Prostate gland (tissue), 2 donors: Measurements from ENCODE around the gene FAM209B. TPM values are rescaled to one million over a fixed set of nuclear protein-coding genes. Genes with fewer than 3 reads are reported as not detected.

Experiments
- DNase-seq: peaks from one replicate; pipeline ENCODE4 v3.0.0-alpha.2; 2019; ENCODE audit warnings: low spot score
- H3K27ac ChIP-seq, 2 donors: fragments of 200-600 bp; sonication (generic); 2 replicates each; pipeline ENCODE4 v1.5.1; 2017 to 2019
- H3K27me3 ChIP-seq: fragments of 200-600 bp; sonication (generic); replicated peaks from 2 replicates; pipeline ENCODE4 v1.5.1; 2019; ENCODE audit not compliant: insufficient read depth
- H3K36me3 ChIP-seq, 2 donors: fragments of 200-600 bp; sonication (generic); 1 replicate in 1 of 2; 2 replicates in 1 of 2; pipeline versions ENCODE4 v1.5.1 to v1.8.1; 2017 to 2019
- H3K4me1 ChIP-seq: fragments of 200-600 bp; sonication (generic); replicated peaks from 2 replicates; pipeline ENCODE4 v1.5.1; 2019
- H3K4me3 ChIP-seq, 2 donors: fragments of 200-600 bp; sonication (generic); 2 replicates each; pipeline ENCODE4 v1.5.1; 2017 to 2019
- H3K9me3 ChIP-seq: fragments of 200-600 bp; sonication (generic); 2 replicates; pipeline ENCODE4 v1.5.1; 2017
- POLR2A ChIP-seq: fragments of 450-650 bp; IDR thresholded peaks from one replicate; pipeline ENCODE4 v1.6.1; 2016; ENCODE audit warnings: antibody characterized with exemption, mild to moderate bottlenecking
- POLR2AphosphoS5 ChIP-seq: sonication (generic); formaldehyde crosslinking; IDR thresholded peaks from one replicate; pipeline ENCODE4 v1.6.1; 2017; ENCODE audit warnings: antibody characterized with exemption
- WGBS: methylation state at CpG from one replicate; pipeline ENCODE4 v1.1.5; 2018; 5-methylcytosine and 5-hydroxymethylcytosine counted together
- intact Hi-C: fragments of 100-400 bp; cut with DNase I; formaldehyde crosslinking; loops from one replicate; pipeline ENCODE4 v1.14.2; 2022
- total RNA-seq, 2 donors: library from RNA; depleted of rRNA; stranded (reverse); fragments of >200 nt; gene quantifications; one replicate each; pipeline ENCODE4 v1.1.0, GENCODE V29; 2016
- TF ChIP-seq, protein P1 (sequence below), 4 experiments: fragments of 200-600 bp in 2 of 4; fragments of 450-650 bp in 2 of 4; sonication (generic) in 2 of 4; IDR thresholded peaks; 1 replicate in 3 of 4; 2 replicates in 1 of 4; pipeline ENCODE4 v1.5.1; 2016 to 2019; ENCODE audit warnings: antibody characterized with exemption in 4 of 4, mild to moderate bottlenecking in 2 of 4, moderate library complexity in 2 of 4

The FAM209B gene
- total RNA-seq, 2 donors from 2014 or later: 7.6 TPM; not detected in 1

GRCh38 chr20:56504373-56505005, 28.6 kb upstream of the FAM209B start:
- intact Hi-C loops: no loop called here
- TF ChIP-seq, protein P1, sequence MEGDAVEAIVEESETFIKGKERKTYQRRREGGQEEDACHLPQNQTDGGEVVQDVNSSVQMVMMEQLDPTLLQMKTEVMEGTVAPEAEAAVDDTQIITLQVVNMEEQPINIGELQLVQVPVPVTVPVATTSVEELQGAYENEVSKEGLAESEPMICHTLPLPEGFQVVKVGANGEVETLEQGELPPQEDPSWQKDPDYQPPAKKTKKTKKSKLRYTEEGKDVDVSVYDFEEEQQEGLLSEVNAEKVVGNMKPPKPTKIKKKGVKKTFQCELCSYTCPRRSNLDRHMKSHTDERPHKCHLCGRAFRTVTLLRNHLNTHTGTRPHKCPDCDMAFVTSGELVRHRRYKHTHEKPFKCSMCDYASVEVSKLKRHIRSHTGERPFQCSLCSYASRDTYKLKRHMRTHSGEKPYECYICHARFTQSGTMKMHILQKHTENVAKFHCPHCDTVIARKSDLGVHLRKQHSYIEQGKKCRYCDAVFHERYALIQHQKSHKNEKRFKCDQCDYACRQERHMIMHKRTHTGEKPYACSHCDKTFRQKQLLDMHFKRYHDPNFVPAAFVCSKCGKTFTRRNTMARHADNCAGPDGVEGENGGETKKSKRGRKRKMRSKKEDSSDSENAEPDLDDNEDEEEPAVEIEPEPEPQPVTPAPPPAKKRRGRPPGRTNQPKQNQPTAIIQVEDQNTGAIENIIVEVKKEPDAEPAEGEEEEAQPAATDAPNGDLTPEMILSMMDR (IDR thresholded peaks at IDR 0.05): no peak
- TF ChIP-seq POLR2AphosphoS5: no peak
- no peak for TF ChIP-seq POLR2A
- WGBS: 76% methylated on average over 9 of the region's 9 CpGs

DNA sequence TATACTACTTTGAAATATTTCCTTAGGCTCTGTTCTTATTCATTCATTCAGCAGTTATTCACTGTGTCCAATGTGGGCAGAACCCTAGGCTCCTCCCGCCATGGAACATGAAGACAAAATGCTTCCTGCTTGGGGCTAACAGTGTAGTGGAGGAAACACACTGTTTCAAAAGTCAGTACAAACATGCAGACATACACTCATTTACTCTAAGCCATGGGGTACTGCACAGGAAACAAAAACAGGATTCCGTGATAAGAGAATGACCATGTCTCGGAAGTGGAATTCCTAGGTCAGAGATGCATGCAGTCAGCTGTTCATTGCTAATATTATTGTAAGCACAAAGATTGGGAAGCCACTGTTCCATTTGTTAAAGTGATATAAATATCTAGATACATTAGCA, 26.9 kb upstream of the FAM209B start:
- no peaks in the 10 kb centered on the region for H3K4me1 ChIP-seq
- intact Hi-C loops: no loop called here
- H3K27ac ChIP-seq: no peak overlapping the region
- TF ChIP-seq POLR2A (no peak), POLR2AphosphoS5 (no peak)
- TF ChIP-seq, protein P1 (IDR thresholded peaks at IDR 0.05): no peak
- no peaks in the 10 kb centered on the region for H3K36me3 ChIP-seq
- 81% methylated on average over 3 of the region's 3 CpGs for WGBS
- no peaks in the 10 kb centered on the region for H3K9me3 ChIP-seq
- no peaks in the 10 kb centered on the region for H3K27me3 ChIP-seq
- DNase-seq: no peak
- no peak overlapping the region for H3K4me3 ChIP-seq

More at GRCh38 chr20:56504373-56505005, 28.6 kb upstream of the FAM209B start:
- no peaks in the 10 kb centered on the region for H3K4me1 ChIP-seq
- H3K36me3 ChIP-seq: no peaks in the 10 kb centered on the region
- H3K9me3 ChIP-seq: no peaks in the 10 kb centered on the region
- no peak for DNase-seq
- H3K27ac ChIP-seq: no peak overlapping the region
- no peaks in the 10 kb centered on the region for H3K27me3 ChIP-seq
- no peak overlapping the region for H3K4me3 ChIP-seq

GRCh38 chr20:56511926-56512325, 21.1 kb upstream of the FAM209B start:
- H3K9me3 ChIP-seq: no peaks in the 10 kb centered on the region
- TF ChIP-seq POLR2AphosphoS5: no peak
- TF ChIP-seq, protein P1 (IDR thresholded peaks at IDR 0.05): no peak
- no peak for TF ChIP-seq POLR2A

DNA sequence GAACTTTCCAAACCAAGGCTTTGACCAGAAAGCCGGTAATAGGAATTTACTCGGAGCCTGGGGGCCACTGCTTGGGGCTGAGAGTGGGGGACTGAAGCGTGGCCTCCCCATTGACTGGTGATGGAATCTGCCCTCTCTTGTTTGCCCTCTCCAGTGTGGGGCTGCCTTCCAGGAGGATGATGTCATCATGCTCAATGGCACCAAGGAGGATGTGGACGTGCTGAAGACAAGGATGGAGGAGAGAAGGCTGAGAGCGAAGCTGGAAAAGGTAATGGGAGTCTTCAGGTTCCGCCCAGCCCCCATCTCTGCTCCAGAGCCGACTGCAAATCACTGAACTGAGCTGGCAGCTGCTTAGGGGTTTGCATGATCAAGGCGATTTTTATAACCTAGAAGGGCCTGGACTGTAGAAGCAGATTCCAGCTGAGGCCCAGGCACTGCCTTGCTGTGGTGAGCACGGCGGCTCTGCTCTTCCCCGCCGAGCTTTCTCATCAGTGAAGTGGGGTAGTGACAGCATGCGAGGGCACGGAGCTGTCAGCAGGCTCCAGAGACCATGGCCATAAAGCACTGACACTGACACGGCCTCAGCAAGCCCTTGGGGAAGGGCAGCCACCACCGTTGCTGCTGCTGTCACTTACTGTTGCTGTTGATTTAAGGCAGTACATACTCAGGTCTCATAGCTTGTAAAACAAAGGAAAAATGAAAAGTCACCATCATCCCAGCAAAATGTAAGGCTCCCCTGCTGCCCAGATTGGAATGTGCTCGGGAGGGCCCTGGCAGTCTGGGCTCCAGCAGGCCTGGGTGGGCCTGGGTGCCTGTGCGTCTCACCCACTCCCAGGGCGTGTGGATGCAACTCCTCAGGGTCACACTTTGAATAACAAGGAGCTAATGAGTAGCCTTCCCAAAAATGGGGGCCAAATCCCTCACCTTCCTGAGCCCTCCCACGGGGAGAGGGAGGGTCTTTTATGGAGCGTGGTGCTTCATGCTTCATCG, 19.6 kb upstream of the FAM209B start:
- intact Hi-C loops: no loop called here
- TF ChIP-seq POLR2A (no peak), POLR2AphosphoS5 (no peak)
- TF ChIP-seq, protein P1 (IDR thresholded peaks at IDR 0.05): no peak
- WGBS: 84% methylated on average over 22 of the region's 22 CpGs
- no peak for DNase-seq
- peaks cover 3 to 5% of the 10 kb centered on the region in 2 donors for H3K36me3 ChIP-seq
- H3K27ac ChIP-seq: no peak overlapping the region
- no peaks in the 10 kb centered on the region for H3K9me3 ChIP-seq
- no peaks in the 10 kb centered on the region for H3K4me1 ChIP-seq
- H3K4me3 ChIP-seq: no peak overlapping the region
- H3K27me3 ChIP-seq: no peaks in the 10 kb centered on the region

More at GRCh38 chr20:56511926-56512325, 21.1 kb upstream of the FAM209B start:
- no peaks in the 10 kb centered on the region for H3K36me3 ChIP-seq
- WGBS: 93% methylated on average over 10 of the region's 10 CpGs
- H3K27me3 ChIP-seq: no peaks in the 10 kb centered on the region
- no peaks in the 10 kb centered on the region for H3K4me1 ChIP-seq
- no peak overlapping the region for H3K4me3 ChIP-seq
- intact Hi-C loops: no loop called here
- no peak for DNase-seq
- no peak overlapping the region for H3K27ac ChIP-seq
